K562 (cell line): ENCODE data around the gene CAMK2G. TPM values are rescaled to one million over a fixed set of nuclear protein-coding genes. Genes with fewer than 3 reads are reported as not detected.

Experiments
- ATF1 ChIP-seq, 2 experiments: fragments of 450-650 bp in 1 of 2; IDR thresholded peaks; 2 replicates each; pipeline ENCODE4 v1.6.1; 2016; ENCODE audit warnings: missing compliant biosample characterization in 1 of 2, missing genetic modification characterization in 1 of 2
- CBFA2T2 ChIP-seq: fragments of 450-650 bp; conservative IDR thresholded peaks from 2 replicates; pipeline ENCODE4 v1.6.1; 2017; ENCODE audit warnings: mild to moderate bottlenecking
- CBX3 ChIP-seq, 2 experiments: IDR thresholded peaks; 1 replicate in 1 of 2; 2 replicates in 1 of 2; pipeline ENCODE4 v1.6.1; 2012; ENCODE audit warnings: inconsistent platforms in 2 of 2, low read length in 2 of 2, borderline replicate concordance in 1 of 2, control low read depth in 1 of 2
- E2F5 ChIP-seq: sonication (generic); formaldehyde crosslinking; IDR thresholded peaks from 2 replicates; pipeline ENCODE4 v1.8.0; 2022; ENCODE audit warnings: mild to moderate bottlenecking, missing genetic modification reagents
- PTTG1 ChIP-seq: fragments of 450-650 bp; IDR thresholded peaks from 2 replicates; pipeline ENCODE4 v1.6.1; 2016; ENCODE audit warnings: low read depth, mild to moderate bottlenecking, missing genetic modification characterization, missing compliant biosample characterization
- TEAD4 ChIP-seq, 2 experiments: sonication (generic) in 1 of 2; formaldehyde crosslinking in 1 of 2; IDR thresholded peaks; 2 replicates each; pipeline versions ENCODE4 v1.6.1 to v1.8.0; 2012 to 2022; ENCODE audit warnings: borderline replicate concordance in 1 of 2, inconsistent platforms in 1 of 2, low read length in 1 of 2, mild to moderate bottlenecking in 1 of 2, missing genetic modification reagents in 1 of 2
- ZBTB12 ChIP-seq: fragments of 250-450 bp; sonication (Bioruptor Pico); IDR thresholded peaks from 2 replicates; pipeline ENCODE4 v1.4.0; 2020
- ZNF324 ChIP-seq: fragments of 250-450 bp; sonication (Bioruptor Pico); IDR thresholded peaks from 2 replicates; pipeline ENCODE4 v1.4.0; 2020; ENCODE audit warnings: mild to moderate bottlenecking
- polyA plus RNA-seq, 8 experiments: library from polyadenylated mRNA; depleted of rRNA in 4 of 8; stranded (reverse) in 5 of 8; unstranded in 3 of 8; fragments of >200 nt; fragmentation: Nextera tagmentation in 2 of 8; fragmentation: Illumina TruSeq in 1 of 8; extraction: Ambion mirVana in 2 of 8; extraction: Trizol in 1 of 8; gene quantifications; 2 replicates each; pipeline versions ENCODE4 v1.2.1 to v1.2.3, GENCODE V29; 2011 to 2014; ENCODE audit warnings: inconsistent platforms in 1 of 8, missing spikeins in 1 of 8
- total RNA-seq, 7 experiments: library from RNA; depleted of rRNA in 6 of 7; stranded (reverse); fragments of >200 nt in 6 of 7; fragmentation: Illumina TruSeq in 2 of 7; extraction: Trizol in 2 of 7; gene quantifications; 2 replicates each; pipeline versions ENCODE4 v1.2.1 to v1.2.3, GENCODE V29; 2011 to 2021; ENCODE audit warnings: low replicate concordance in 1 of 7
- TF ChIP-seq, protein P1 (sequence below): fragments of 450-650 bp; IDR thresholded peaks from 2 replicates; pipeline ENCODE4 v1.6.1; 2016; ENCODE audit warnings: low read depth
- TF ChIP-seq, protein P2 (sequence below): fragments of 250-450 bp; sonication (Bioruptor Pico); IDR thresholded peaks from 2 replicates; pipeline ENCODE4 v1.5.0; 2022; ENCODE audit warnings: mild to moderate bottlenecking
- TF ChIP-seq, protein P3 (sequence below): fragments of 450-650 bp; IDR thresholded peaks from 2 replicates; pipeline ENCODE4 v1.6.1; 2016; ENCODE audit warnings: missing biosample characterization, missing genetic modification characterization

CAMK2G gene
- total and polyA plus RNA-seq, 9 of the 15 experiments (the other 6 are each of a cell fraction or from before 2014, with no cell fraction given) = 9.0 to 37.9 (median 32.6) TPM

- TF ChIP-seq, protein P1, sequence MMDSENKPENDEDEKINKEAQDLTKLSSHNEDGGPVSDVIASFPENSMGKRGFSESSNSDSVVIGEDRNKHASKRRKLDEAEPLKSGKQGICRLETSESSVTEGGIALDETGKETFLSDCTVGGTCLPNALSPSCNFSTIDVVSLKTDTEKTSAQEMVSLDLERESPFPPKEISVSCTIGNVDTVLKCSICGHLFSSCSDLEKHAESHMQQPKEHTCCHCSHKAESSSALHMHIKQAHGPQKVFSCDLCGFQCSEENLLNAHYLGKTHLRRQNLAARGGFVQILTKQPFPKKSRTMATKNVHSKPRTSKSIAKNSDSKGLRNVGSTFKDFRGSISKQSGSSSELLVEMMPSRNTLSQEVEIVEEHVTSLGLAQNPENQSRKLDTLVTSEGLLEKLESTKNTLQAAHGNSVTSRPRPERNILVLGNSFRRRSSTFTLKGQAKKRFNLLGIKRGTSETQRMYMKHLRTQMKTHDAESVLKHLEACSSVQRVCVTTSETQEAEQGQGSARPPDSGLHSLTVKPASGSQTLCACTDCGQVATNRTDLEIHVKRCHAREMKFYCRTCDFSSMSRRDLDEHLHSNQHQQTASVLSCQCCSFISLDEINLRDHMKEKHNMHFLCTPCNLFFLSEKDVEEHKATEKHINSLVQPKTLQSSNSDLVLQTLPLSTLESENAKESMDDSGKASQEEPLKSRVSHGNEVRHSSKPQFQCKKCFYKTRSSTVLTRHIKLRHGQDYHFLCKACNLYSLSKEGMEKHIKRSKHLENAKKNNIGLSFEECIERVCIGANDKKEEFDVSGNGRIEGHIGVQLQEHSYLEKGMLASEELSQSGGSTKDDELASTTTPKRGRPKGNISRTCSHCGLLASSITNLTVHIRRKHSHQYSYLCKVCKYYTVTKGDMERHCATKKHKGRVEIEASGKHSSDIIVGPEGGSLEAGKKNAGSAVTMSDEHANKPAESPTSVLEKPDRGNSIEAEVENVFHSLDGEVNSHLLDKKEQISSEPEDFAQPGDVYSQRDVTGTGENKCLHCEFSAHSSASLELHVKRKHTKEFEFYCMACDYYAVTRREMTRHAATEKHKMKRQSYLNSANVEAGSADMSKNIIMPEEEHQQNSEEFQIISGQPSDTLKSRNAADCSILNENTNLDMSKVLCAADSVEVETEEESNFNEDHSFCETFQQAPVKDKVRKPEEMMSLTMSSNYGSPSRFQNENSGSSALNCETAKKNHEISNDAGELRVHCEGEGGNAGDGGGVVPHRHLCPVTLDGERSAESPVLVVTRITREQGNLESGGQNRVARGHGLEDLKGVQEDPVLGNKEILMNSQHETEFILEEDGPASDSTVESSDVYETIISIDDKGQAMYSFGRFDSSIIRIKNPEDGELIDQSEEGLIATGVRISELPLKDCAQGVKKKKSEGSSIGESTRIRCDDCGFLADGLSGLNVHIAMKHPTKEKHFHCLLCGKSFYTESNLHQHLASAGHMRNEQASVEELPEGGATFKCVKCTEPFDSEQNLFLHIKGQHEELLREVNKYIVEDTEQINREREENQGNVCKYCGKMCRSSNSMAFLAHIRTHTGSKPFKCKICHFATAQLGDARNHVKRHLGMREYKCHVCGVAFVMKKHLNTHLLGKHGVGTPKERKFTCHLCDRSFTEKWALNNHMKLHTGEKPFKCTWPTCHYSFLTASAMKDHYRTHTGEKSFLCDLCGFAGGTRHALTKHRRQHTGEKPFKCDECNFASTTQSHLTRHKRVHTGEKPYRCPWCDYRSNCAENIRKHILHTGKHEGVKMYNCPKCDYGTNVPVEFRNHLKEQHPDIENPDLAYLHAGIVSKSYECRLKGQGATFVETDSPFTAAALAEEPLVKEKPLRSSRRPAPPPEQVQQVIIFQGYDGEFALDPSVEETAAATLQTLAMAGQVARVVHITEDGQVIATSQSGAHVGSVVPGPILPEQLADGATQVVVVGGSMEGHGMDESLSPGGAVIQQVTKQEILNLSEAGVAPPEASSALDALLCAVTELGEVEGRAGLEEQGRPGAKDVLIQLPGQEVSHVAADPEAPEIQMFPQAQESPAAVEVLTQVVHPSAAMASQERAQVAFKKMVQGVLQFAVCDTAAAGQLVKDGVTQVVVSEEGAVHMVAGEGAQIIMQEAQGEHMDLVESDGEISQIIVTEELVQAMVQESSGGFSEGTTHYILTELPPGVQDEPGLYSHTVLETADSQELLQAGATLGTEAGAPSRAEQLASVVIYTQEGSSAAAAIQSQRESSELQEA = no peak; the same call in 1 of the 2 replicates
- no peak for TF ChIP-seq ZBTB12 (CRISPR knock-in tag)
- no peak; the same call in 1 of the 2 replicates for TF ChIP-seq TEAD4 (IDR thresholded peaks at IDR 0.05; ENCODE audit: low read length)
- no peak for TF ChIP-seq TEAD4 (CRISPR knock-in tag; IDR thresholded peaks at IDR 0.05; ENCODE audit: borderline replicate concordance)
- no peak for TF ChIP-seq ZNF324
- TF ChIP-seq, protein P2, sequence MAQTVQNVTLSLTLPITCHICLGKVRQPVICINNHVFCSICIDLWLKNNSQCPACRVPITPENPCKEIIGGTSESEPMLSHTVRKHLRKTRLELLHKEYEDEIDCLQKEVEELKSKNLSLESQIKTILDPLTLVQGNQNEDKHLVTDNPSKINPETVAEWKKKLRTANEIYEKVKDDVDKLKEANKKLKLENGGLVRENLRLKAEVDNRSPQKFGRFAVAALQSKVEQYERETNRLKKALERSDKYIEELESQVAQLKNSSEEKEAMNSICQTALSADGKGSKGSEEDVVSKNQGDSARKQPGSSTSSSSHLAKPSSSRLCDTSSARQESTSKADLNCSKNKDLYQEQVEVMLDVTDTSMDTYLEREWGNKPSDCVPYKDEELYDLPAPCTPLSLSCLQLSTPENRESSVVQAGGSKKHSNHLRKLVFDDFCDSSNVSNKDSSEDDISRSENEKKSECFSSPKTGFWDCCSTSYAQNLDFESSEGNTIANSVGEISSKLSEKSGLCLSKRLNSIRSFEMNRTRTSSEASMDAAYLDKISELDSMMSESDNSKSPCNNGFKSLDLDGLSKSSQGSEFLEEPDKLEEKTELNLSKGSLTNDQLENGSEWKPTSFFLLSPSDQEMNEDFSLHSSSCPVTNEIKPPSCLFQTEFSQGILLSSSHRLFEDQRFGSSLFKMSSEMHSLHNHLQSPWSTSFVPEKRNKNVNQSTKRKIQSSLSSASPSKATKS (CRISPR knock-in tag) = no peak
- no peak for TF ChIP-seq CBFA2T2
- no peak for TF ChIP-seq CBX3 (IDR thresholded peaks at IDR 0.05; ENCODE audit: borderline replicate concordance in 1 of 2, low read length in 2 of 2)
- TF ChIP-seq, protein P3, sequence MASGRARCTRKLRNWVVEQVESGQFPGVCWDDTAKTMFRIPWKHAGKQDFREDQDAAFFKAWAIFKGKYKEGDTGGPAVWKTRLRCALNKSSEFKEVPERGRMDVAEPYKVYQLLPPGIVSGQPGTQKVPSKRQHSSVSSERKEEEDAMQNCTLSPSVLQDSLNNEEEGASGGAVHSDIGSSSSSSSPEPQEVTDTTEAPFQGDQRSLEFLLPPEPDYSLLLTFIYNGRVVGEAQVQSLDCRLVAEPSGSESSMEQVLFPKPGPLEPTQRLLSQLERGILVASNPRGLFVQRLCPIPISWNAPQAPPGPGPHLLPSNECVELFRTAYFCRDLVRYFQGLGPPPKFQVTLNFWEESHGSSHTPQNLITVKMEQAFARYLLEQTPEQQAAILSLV (tag) = 0 out of 2 replicates have a peak, but pooled peaks have one; percentile 29
- TF ChIP-seq PTTG1 (tag) = no peak
- TF ChIP-seq ATF1 (CRISPR knock-in tag; IDR thresholded peaks at IDR 0.05) = no peak
- peak; percentile 70 for TF ChIP-seq ATF1 (tag; IDR thresholded peaks at IDR 0.05)
- TF ChIP-seq E2F5 = 0 out of 2 replicates have a peak, but pooled peaks have one; percentile 70
Measured at GRCh38 chr10:73781879-73782748, 92.2 kb downstream of the CAMK2G start, which contains the start of gene CHCHD1 (continued).
